Activated naive CD8-positive, alpha-beta T cell (primary cell): ENCODE results near the gene AKIRIN2.
"Not testable (repeated sequence)": the region's sequence is repeated elsewhere in the genome, so short reads cannot be mapped to it uniquely, and the experiment has no call there.

Source experiments
- H3K27ac Mint-ChIP-seq: one replicate; pipeline ENCODE4 v1.8.0; 2021; ENCODE audit warnings: mixed read lengths
- H3K27me3 Mint-ChIP-seq: one replicate; pipeline ENCODE4 v1.8.0; 2021; ENCODE audit warnings: mixed read lengths
- H3K36me3 Mint-ChIP-seq: one replicate; pipeline ENCODE4 v1.8.0; 2021; ENCODE audit warnings: mixed read lengths
- H3K4me1 Mint-ChIP-seq: one replicate; pipeline ENCODE4 v1.8.0; 2021; ENCODE audit warnings: low read depth, mixed read lengths
- H3K4me3 Mint-ChIP-seq: one replicate; pipeline ENCODE4 v1.8.0; 2021; ENCODE audit warnings: mild to moderate bottlenecking, mixed read lengths
- H3K9me3 Mint-ChIP-seq: one replicate; pipeline ENCODE4 v1.8.0; 2021; ENCODE audit warnings: low read depth, mixed read lengths

AKIRIN2 gene

GRCh38 chr6:87724983-87725811 is 23.2 kb upstream of the AKIRIN2 start:
- H3K9me3 Mint-ChIP-seq: no peaks in the 10 kb centered on the region
- H3K27ac Mint-ChIP-seq: no peak overlapping the region
- no peak overlapping the region for H3K4me3 Mint-ChIP-seq
- no peaks in the 10 kb centered on the region for H3K36me3 Mint-ChIP-seq
- peaks cover 2% of the 10 kb centered on the region for H3K27me3 Mint-ChIP-seq
- peaks cover 7% of the 10 kb centered on the region for H3K4me1 Mint-ChIP-seq

GRCh38 chr6:87723170-87724078 is 21.4 kb upstream of the AKIRIN2 start:
- peaks cover 7% of the 10 kb centered on the region for H3K4me1 Mint-ChIP-seq
- no peaks in the 10 kb centered on the region for H3K9me3 Mint-ChIP-seq
- H3K27me3 Mint-ChIP-seq: peaks cover 2% of the 10 kb centered on the region
- H3K27ac Mint-ChIP-seq: no peak overlapping the region
- no peaks in the 10 kb centered on the region for H3K36me3 Mint-ChIP-seq
- H3K4me3 Mint-ChIP-seq: no peak overlapping the region

- Mint-ChIP-seq H3K27me3 (peaks cover 1% of the 10 kb centered on the region), H3K4me1 (peaks cover 7% of the 10 kb centered on the region), H3K36me3 (no peaks in the 10 kb centered on the region), H3K4me3 (no peak overlapping the region), H3K9me3 (no peaks in the 10 kb centered on the region), H3K27ac (no peak overlapping the region)
Observed at GRCh38 chr6:87722540-87723169, 20.6 kb upstream of the AKIRIN2 start.

- Mint-ChIP-seq H3K9me3 (no peaks in the 10 kb centered on the region), H3K36me3 (no peaks in the 10 kb centered on the region), H3K27me3 (no peaks in the 10 kb centered on the region), H3K4me3 (no peak overlapping the region), H3K4me1 (peaks cover 7% of the 10 kb centered on the region), H3K27ac (no peak overlapping the region)
Observed at GRCh38 chr6:87721311-87721710, 19.3 kb upstream of the AKIRIN2 start.

GRCh38 chr6:87718662-87719433 is 16.8 kb upstream of the AKIRIN2 start:
- Mint-ChIP-seq H3K9me3 (no peaks in the 10 kb centered on the region), H3K4me1 (no peaks in the 10 kb centered on the region), H3K27ac (no peak overlapping the region), H3K27me3 (no peaks in the 10 kb centered on the region), H3K4me3 (no peak overlapping the region), H3K36me3 (no peaks in the 10 kb centered on the region)

- no peak overlapping the region for H3K27ac Mint-ChIP-seq
Observed at GRCh38 chr6:87716928-87717614, 15.0 kb upstream of the AKIRIN2 start.

GRCh38 chr6:87714093-87714842 is 12.2 kb upstream of the AKIRIN2 start:
- Mint-ChIP-seq H3K4me1 (no peaks in the 10 kb centered on the region), H3K9me3 (no peaks in the 10 kb centered on the region), H3K27me3 (no peaks in the 10 kb centered on the region), H3K36me3 (no peaks in the 10 kb centered on the region), H3K27ac (no peak overlapping the region), H3K4me3 (no peak overlapping the region)

More at GRCh38 chr6:87716928-87717614, 15.0 kb upstream of the AKIRIN2 start:
- Mint-ChIP-seq H3K9me3 (no peaks in the 10 kb centered on the region), H3K36me3 (no peaks in the 10 kb centered on the region), H3K4me3 (no peak overlapping the region), H3K27me3 (no peaks in the 10 kb centered on the region), H3K4me1 (no peaks in the 10 kb centered on the region)

- not testable (repeated sequence) for H3K27me3 Mint-ChIP-seq, H3K4me1 Mint-ChIP-seq, H3K4me3 Mint-ChIP-seq, H3K36me3 Mint-ChIP-seq, H3K9me3 Mint-ChIP-seq, H3K27ac Mint-ChIP-seq
Observed at GRCh38 chr6:87712713-87713112, 10.7 kb upstream of the AKIRIN2 start.

GRCh38 chr6:87710090-87710489 is 8.1 kb upstream of the AKIRIN2 start:
- H3K4me1 Mint-ChIP-seq: no peaks in the 10 kb centered on the region
- H3K4me3 Mint-ChIP-seq: no peak overlapping the region
- H3K27me3 Mint-ChIP-seq: no peaks in the 10 kb centered on the region
- no peaks in the 10 kb centered on the region for H3K9me3 Mint-ChIP-seq
- H3K36me3 Mint-ChIP-seq: no peaks in the 10 kb centered on the region
- H3K27ac Mint-ChIP-seq: no peak overlapping the region

GRCh38 chr6:87708581-87709427 is 6.8 kb upstream of the AKIRIN2 start:
- H3K27ac Mint-ChIP-seq, H3K27me3 Mint-ChIP-seq, H3K36me3 Mint-ChIP-seq, H3K9me3 Mint-ChIP-seq, H3K4me3 Mint-ChIP-seq, H3K4me1 Mint-ChIP-seq: not testable (repeated sequence)

GRCh38 chr6:87706187-87706966 is 4.3 kb upstream of the AKIRIN2 start:
- Mint-ChIP-seq H3K9me3 (no peaks in the 10 kb centered on the region), H3K4me1 (peaks cover 11% of the 10 kb centered on the region), H3K27ac (no peak overlapping the region)

GRCh38 chr6:87705070-87705691 is 3.1 kb upstream of the AKIRIN2 start:
- no peak overlapping the region for H3K4me3 Mint-ChIP-seq
- no peaks in the 10 kb centered on the region for H3K27me3 Mint-ChIP-seq
- no peaks in the 10 kb centered on the region for H3K9me3 Mint-ChIP-seq
- peaks cover 15% of the 10 kb centered on the region for H3K4me1 Mint-ChIP-seq
- no peak overlapping the region for H3K27ac Mint-ChIP-seq
- H3K36me3 Mint-ChIP-seq: no peaks in the 10 kb centered on the region

More at GRCh38 chr6:87706187-87706966, 4.3 kb upstream of the AKIRIN2 start:
- no peak overlapping the region for H3K4me3 Mint-ChIP-seq
- H3K36me3 Mint-ChIP-seq: no peaks in the 10 kb centered on the region
- no peaks in the 10 kb centered on the region for H3K27me3 Mint-ChIP-seq
